ENCODE results near the gene ABHD11.

ABHD11 gene

GRCh38 chr7:73740212-73740611, 1.6 kb upstream of the ABHD11 start:
- Histone ChIP-seq H3K4me2 (ENCODE audit: insufficient read depth, low read length, poor library complexity, severe bottlenecking) (no peak overlapping the region), H3K4me3 (ENCODE audit: low read length in 2 of 2) (no peak overlapping the region), H3K36me3 (replicated peaks in 1 of 2; ENCODE audit: control insufficient read depth in 2 of 2, insufficient read depth in 2 of 2, low read length in 2 of 2) (peaks cover 21% of the 10 kb centered on the region in 2 donors), H4K8ac (ENCODE audit: low read depth, low read length) (no peak overlapping the region), H4K91ac (ENCODE audit: low read depth, low read length, poor library complexity) (no peak overlapping the region), H3K4ac (ENCODE audit: low read length) (no peak overlapping the region), H2BK12ac (ENCODE audit: low read length) (peak overlapping the region; percentile 12), H2BK5ac (ENCODE audit: low read length) (no peak overlapping the region), H2BK120ac (ENCODE audit: low read depth, low read length) (no peak overlapping the region), H3K27me3 (ENCODE audit: control insufficient read depth in 3 of 3, insufficient read depth in 3 of 3, low read depth in 1 of 3, low read length in 3 of 3) (no peaks in the 10 kb centered on the region), H3K9me3 (replicated peaks in 1 of 2; ENCODE audit: control insufficient read depth in 2 of 2, insufficient read depth in 1 of 2, low read depth in 1 of 2, low read length in 2 of 2) (no peaks in the 10 kb centered on the region), H2BK15ac (ENCODE audit: low read length) (peak overlapping the region; percentile 15), H3K18ac (ENCODE audit: low read length) (no peak overlapping the region), H3K14ac (ENCODE audit: low read length) (no peak overlapping the region), H3K23ac (ENCODE audit: low read depth, low read length, poor library complexity) (no peak overlapping the region), H3K79me1 (ENCODE audit: low read depth, low read length) (peaks cover 5% of the 10 kb centered on the region), H2AK5ac (ENCODE audit: low read depth, low read length) (peak overlapping the region; percentile 51), H2AFZ (ENCODE audit: low read length) (no peak overlapping the region), H3K4me1 (ENCODE audit: control insufficient read depth in 2 of 2, insufficient read depth in 1 of 2, low read depth in 1 of 2, low read length in 2 of 2) (peaks cover 24 to 27% of the 10 kb centered on the region in 2 donors), H3K27ac (replicated peaks; ENCODE audit: low read length) (no peak overlapping the region), H3K9ac (ENCODE audit: low read depth, low read length, poor library complexity) (no peak overlapping the region)
- WGBS, 2 donors (ENCODE audit: extremely low coverage in 2 of 2, insufficient read length in 2 of 2, insufficient replicate concordance in 1 of 2): no CpG with 5 or more reads among the region's 7 CpGs
- DNase-seq (ENCODE audit: low spot score): no peak

GRCh38 chr7:73739387-73739767, 775 bp upstream of the ABHD11 start:
- Histone ChIP-seq H3K27ac (replicated peaks; ENCODE audit: low read length) (peak overlapping the region; percentile 77), H2BK15ac (ENCODE audit: low read length) (peak overlapping the region; percentile 100), H4K8ac (ENCODE audit: low read depth, low read length) (peak overlapping the region; percentile 43), H3K4me1 (ENCODE audit: control insufficient read depth in 2 of 2, insufficient read depth in 1 of 2, low read depth in 1 of 2, low read length in 2 of 2) (peaks cover 24 to 29% of the 10 kb centered on the region in 2 donors), H3K4ac (ENCODE audit: low read length) (peak overlapping the region; percentile 93), H3K18ac (ENCODE audit: low read length) (peak overlapping the region; percentile 99), H3K9me3 (replicated peaks in 1 of 2; ENCODE audit: control insufficient read depth in 2 of 2, insufficient read depth in 1 of 2, low read depth in 1 of 2, low read length in 2 of 2) (no peaks in the 10 kb centered on the region), H2BK5ac (ENCODE audit: low read length) (peak overlapping the region; percentile 99), H3K9ac (ENCODE audit: low read depth, low read length, poor library complexity) (peak overlapping the region; percentile 94), H2BK12ac (ENCODE audit: low read length) (peak overlapping the region; percentile 100), H2AK5ac (ENCODE audit: low read depth, low read length) (peak overlapping the region; percentile 43), H2BK120ac (ENCODE audit: low read depth, low read length) (no peak overlapping the region), H2AFZ (ENCODE audit: low read length) (peak overlapping the region; percentile 98), H3K79me1 (ENCODE audit: low read depth, low read length) (peaks cover 6% of the 10 kb centered on the region), H3K27me3 (ENCODE audit: control insufficient read depth in 3 of 3, insufficient read depth in 3 of 3, low read depth in 1 of 3, low read length in 3 of 3) (no peaks in the 10 kb centered on the region), H3K4me2 (ENCODE audit: insufficient read depth, low read length, poor library complexity, severe bottlenecking) (peak overlapping the region; percentile 89), H3K36me3 (replicated peaks in 1 of 2; ENCODE audit: control insufficient read depth in 2 of 2, insufficient read depth in 2 of 2, low read length in 2 of 2) (peaks cover 21 to 22% of the 10 kb centered on the region in 2 donors), H4K91ac (ENCODE audit: low read depth, low read length, poor library complexity) (peak overlapping the region; percentile 92), H3K23ac (ENCODE audit: low read depth, low read length, poor library complexity) (peak overlapping the region; percentile 99), H3K14ac (ENCODE audit: low read length) (no peak overlapping the region), H3K4me3 (ENCODE audit: low read length in 2 of 2) (peak overlapping the region; percentile 84 to 88)
- DNase-seq (ENCODE audit: low spot score): no peak
- no CpG with 5 or more reads among the region's 13 CpGs for WGBS, 2 donors (ENCODE audit: extremely low coverage in 2 of 2, insufficient read length in 2 of 2, insufficient replicate concordance in 1 of 2)

- Histone ChIP-seq H3K27ac (replicated peaks; ENCODE audit: low read length) (peak overlapping the region; percentile 79), H3K4me2 (ENCODE audit: insufficient read depth, low read length, poor library complexity, severe bottlenecking) (peak overlapping the region; percentile 98), H3K18ac (ENCODE audit: low read length) (peak overlapping the region; percentile 99), H3K79me1 (ENCODE audit: low read depth, low read length) (peaks cover 6% of the 10 kb centered on the region), H3K27me3 (ENCODE audit: control insufficient read depth in 3 of 3, insufficient read depth in 3 of 3, low read depth in 1 of 3, low read length in 3 of 3) (no peaks in the 10 kb centered on the region), H3K4me3 (ENCODE audit: low read length in 2 of 2) (peak overlapping the region; percentile 88 to 96), H3K23ac (ENCODE audit: low read depth, low read length, poor library complexity) (peak overlapping the region; percentile 99), H2BK12ac (ENCODE audit: low read length) (peak overlapping the region; percentile 97), H4K91ac (ENCODE audit: low read depth, low read length, poor library complexity) (no peak overlapping the region), H3K14ac (ENCODE audit: low read length) (no peak overlapping the region), H3K9ac (ENCODE audit: low read depth, low read length, poor library complexity) (peak overlapping the region; percentile 97), H4K8ac (ENCODE audit: low read depth, low read length) (no peak overlapping the region), H3K4ac (ENCODE audit: low read length) (peak overlapping the region; percentile 53), H2AFZ (ENCODE audit: low read length) (peak overlapping the region; percentile 93), H2AK5ac (ENCODE audit: low read depth, low read length) (peak overlapping the region; percentile 84), H3K36me3 (replicated peaks in 1 of 2; ENCODE audit: control insufficient read depth in 2 of 2, insufficient read depth in 2 of 2, low read length in 2 of 2) (peaks cover 21 to 22% of the 10 kb centered on the region in 2 donors), H3K4me1 (ENCODE audit: control insufficient read depth in 2 of 2, insufficient read depth in 1 of 2, low read depth in 1 of 2, low read length in 2 of 2) (peaks cover 19 to 22% of the 10 kb centered on the region in 2 donors), H3K9me3 (replicated peaks in 1 of 2; ENCODE audit: control insufficient read depth in 2 of 2, insufficient read depth in 1 of 2, low read depth in 1 of 2, low read length in 2 of 2) (no peaks in the 10 kb centered on the region), H2BK120ac (ENCODE audit: low read depth, low read length) (peak overlapping the region; percentile 72), H2BK5ac (ENCODE audit: low read length) (peak overlapping the region; percentile 53), H2BK15ac (ENCODE audit: low read length) (peak overlapping the region; percentile 75)
- WGBS, 2 donors (ENCODE audit: extremely low coverage in 2 of 2, insufficient read length in 2 of 2, insufficient replicate concordance in 1 of 2): no CpG with 5 or more reads among the region's 24 CpGs
- no peak for DNase-seq (ENCODE audit: low spot score)
These were observed 386 bp downstream of the ABHD11 start for GRCh38 chr7:73738220-73738611.

- H3K27ac ChIP-seq (replicated peaks; ENCODE audit: low read length): no peak overlapping the region
- peak overlapping the region; percentile 98 for H3K4me2 ChIP-seq (ENCODE audit: insufficient read depth, low read length, poor library complexity, severe bottlenecking)
- H2BK12ac ChIP-seq (ENCODE audit: low read length): no peak overlapping the region
- H2BK5ac ChIP-seq (ENCODE audit: low read length): no peak overlapping the region
- no peaks in the 10 kb centered on the region for H3K27me3 ChIP-seq (ENCODE audit: control insufficient read depth in 3 of 3, insufficient read depth in 3 of 3, low read depth in 1 of 3, low read length in 3 of 3)
- H3K36me3 ChIP-seq (replicated peaks in 1 of 2; ENCODE audit: control insufficient read depth in 2 of 2, insufficient read depth in 2 of 2, low read length in 2 of 2): peaks cover 21 to 22% of the 10 kb centered on the region in 2 donors
- no peak overlapping the region for H3K14ac ChIP-seq (ENCODE audit: low read length)
- H3K4me1 ChIP-seq (ENCODE audit: control insufficient read depth in 2 of 2, insufficient read depth in 1 of 2, low read depth in 1 of 2, low read length in 2 of 2): peaks cover 14 to 22% of the 10 kb centered on the region in 2 donors
- H4K91ac ChIP-seq (ENCODE audit: low read depth, low read length, poor library complexity): no peak overlapping the region
- H2AFZ ChIP-seq (ENCODE audit: low read length): peak overlapping the region; percentile 93
- peak overlapping the region; percentile 70 for H3K9ac ChIP-seq (ENCODE audit: low read depth, low read length, poor library complexity)
- H2BK15ac ChIP-seq (ENCODE audit: low read length): peak overlapping the region; percentile 39
- H3K4me3 ChIP-seq (ENCODE audit: low read length in 2 of 2): peak overlapping the region; percentile 24 to 88
- H3K23ac ChIP-seq (ENCODE audit: low read depth, low read length, poor library complexity): no peak overlapping the region
- H3K18ac ChIP-seq (ENCODE audit: low read length): peak overlapping the region; percentile 41
- no peak overlapping the region for H4K8ac ChIP-seq (ENCODE audit: low read depth, low read length)
- no peaks in the 10 kb centered on the region for H3K9me3 ChIP-seq (replicated peaks in 1 of 2; ENCODE audit: control insufficient read depth in 2 of 2, insufficient read depth in 1 of 2, low read depth in 1 of 2, low read length in 2 of 2)
- no peak overlapping the region for H3K4ac ChIP-seq (ENCODE audit: low read length)
- DNase-seq (ENCODE audit: low spot score): no peak
- H3K79me1 ChIP-seq (ENCODE audit: low read depth, low read length): peaks cover 6% of the 10 kb centered on the region
- no peak overlapping the region for H2BK120ac ChIP-seq (ENCODE audit: low read depth, low read length)
- H2AK5ac ChIP-seq (ENCODE audit: low read depth, low read length): peak overlapping the region; percentile 30
- WGBS, 2 donors (ENCODE audit: extremely low coverage in 2 of 2, insufficient read length in 2 of 2, insufficient replicate concordance in 1 of 2): no CpG with 5 or more reads among the region's 17 CpGs
These were observed 947 bp downstream of the ABHD11 start for GRCh38 chr7:73737491-73738219.
